GM23248 (cell line): ENCODE measurements around the gene GLYATL1B.

Experiments
- EZH2 ChIP-seq: fragments of 200-600 bp; sonication (generic); IDR thresholded peaks from 2 replicates; pipeline ENCODE4 v1.6.1; 2018; ENCODE audit warnings: antibody characterized with exemption, mild to moderate bottlenecking; ENCODE audit not compliant: insufficient read depth, poor library complexity, severe bottlenecking
- EZH2phosphoT487 ChIP-seq: fragments of 200-600 bp; sonication (generic); IDR thresholded peaks from 2 replicates; pipeline ENCODE4 v1.6.1; 2018; ENCODE audit warnings: antibody characterized with exemption, moderate library complexity, mild to moderate bottlenecking, low read depth; ENCODE audit not compliant: insufficient read depth

DNA sequence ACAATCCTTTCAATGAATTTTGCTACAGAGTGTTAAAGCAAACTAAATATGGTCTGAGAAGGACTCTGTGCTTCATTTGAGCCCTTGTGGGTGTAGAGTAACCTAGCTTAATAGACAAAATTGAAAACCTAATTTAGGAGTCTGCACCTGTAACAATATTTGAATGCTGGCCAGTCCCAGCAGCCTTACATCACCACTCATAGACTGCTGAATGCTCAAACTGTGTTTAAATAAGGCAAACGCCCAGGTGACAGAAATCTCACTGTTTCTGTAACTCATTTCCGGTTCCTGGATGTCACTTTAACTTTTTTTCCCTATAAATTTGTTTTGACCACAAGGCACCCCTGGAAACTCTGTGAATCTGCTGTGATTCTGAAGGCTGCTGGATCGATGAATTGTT, 45.5 kb upstream of the GLYATL1B start:
- no peak for TF ChIP-seq EZH2
- no peak for TF ChIP-seq EZH2phosphoT487
